ENCODE results near the gene LCA5.
"Not testable (repeated sequence)": the region's sequence is repeated elsewhere in the genome, so short reads cannot be mapped to it uniquely, and the experiment has no call there.

LCA5 gene

DNA sequence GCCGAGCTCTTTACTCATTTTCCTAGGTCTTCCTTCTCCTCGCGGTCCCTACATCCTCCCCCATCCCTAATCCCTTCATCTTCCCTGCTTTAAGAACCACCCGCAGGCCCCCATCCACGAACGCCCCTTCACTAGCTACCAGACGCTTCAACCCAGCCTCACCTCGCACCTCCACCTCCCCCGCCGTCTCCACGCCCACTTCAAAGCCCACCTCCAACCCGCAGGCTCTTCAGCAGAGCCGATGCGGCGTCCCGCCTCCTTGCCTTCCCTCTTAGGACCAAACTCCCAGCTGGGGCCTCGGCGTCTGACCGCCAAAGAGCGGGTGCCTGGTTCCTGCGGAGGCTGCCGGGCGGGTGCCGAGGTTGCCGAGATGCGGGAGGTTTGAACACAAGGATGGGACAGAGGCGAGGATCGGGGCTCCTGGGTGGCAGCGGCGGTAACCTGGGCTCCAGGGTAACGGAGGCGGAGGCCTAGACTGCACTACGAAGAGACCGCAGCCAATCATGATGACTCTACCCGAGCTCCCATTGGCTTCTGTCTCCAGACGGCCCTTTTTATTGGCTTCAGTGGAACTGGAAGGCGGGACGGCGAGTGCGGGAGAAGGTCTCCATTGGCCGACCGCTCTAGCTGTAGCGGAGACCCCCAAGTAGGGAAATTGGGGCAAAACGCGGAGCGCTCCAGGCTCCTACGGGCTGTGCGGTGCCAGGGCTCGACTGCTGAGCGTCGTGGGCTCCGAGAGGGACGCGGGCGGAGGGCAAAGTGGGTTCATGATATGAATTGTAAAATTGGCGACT, at the start of gene LCA5:
TSS of gene LCA5 (minus strand) at position 477 of the 794 bp plus-strand sequence. CDS start 18,536 bp downstream, outside the sequence.
- peak; percentile 69 for DNase-seq

DNA sequence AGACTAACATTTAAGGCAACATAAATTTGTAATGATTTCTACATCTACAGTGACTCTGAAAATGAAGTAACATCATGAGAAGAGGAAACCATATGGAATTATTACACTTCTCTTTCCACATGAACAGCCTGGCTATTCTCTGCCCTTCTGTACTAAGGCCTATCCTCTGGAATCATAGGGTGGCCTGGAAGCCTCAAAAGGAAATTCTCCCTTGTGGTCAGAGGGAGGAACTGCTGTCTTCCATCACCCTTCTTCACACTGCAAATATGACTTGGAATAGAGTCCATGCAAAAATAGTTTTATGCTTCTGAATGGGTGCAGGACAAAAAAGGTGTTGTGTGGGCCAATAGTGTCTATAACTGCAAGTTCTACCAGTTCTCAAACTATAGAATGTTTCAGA, 49.3 kb upstream of the LCA5 start:
- no peak for DNase-seq

DNA sequence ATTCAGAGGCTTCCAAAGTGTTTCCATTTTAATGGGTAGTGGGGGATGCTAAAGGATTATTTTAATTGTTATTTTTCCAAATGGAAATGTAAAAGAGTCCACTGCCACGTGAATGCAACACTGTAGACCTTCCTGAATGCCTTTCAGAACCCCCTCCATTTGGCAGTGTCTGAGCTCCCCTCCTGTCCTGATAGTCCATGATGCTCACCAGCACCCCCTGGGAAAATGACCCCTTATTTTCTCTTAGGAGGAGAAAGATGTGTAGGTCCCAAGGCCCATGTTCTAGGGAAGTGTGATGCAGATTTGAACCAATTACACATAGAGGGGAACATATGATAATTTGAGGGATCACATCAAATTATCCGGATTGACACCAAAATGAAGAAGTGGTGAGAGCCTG, 47.1 kb upstream of the LCA5 start:
- no peak for DNase-seq

DNA sequence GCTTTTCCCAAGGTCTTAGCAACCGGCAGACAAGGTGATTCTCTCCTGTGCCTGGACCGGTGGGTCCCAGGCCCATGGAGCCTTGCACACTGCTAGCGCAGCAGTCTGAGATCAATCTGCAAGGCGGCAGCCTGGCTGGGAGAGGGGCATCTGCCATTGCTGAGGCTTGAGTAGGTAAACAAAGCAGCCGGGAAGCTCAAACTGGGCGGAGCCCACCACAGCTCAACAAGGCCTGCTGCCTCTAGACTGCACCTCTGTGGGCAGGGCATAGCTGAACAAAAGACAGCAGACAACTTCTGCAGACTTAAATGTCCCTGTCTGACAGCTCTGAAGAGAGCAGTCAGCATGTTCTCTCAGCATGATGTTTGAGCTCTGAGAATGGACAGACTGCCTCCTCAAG, 40.7 kb upstream of the LCA5 start:
- not testable (repeated sequence) for DNase-seq

DNA sequence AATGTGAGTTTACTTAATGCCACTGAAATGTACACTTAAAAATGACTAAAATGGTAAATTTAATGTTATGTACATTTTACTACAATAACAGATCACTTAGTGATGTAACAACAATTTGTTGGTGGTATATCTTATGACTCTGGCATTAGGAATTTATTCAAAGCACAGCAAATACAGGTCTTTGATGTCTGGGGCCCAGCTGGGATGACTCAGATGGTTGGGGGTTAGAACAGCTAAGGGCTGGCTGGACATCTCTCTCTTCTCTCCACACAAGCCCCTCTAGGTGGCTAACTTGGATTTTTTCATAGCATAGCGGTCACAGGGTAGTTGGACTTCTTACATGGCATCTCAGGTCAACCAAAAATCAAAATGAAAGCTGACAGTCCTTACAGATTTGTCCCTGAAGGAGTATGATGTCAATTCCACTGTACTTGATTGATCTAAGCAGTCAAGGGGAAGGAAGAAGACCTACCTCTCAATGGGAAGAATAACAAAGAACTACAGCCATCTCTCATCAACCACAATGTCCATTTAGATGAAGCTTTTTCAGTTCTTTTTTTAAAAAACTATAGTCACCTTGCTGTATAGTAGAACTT, 37.5 kb upstream of the LCA5 start:
- DNase-seq = no peak

DNA sequence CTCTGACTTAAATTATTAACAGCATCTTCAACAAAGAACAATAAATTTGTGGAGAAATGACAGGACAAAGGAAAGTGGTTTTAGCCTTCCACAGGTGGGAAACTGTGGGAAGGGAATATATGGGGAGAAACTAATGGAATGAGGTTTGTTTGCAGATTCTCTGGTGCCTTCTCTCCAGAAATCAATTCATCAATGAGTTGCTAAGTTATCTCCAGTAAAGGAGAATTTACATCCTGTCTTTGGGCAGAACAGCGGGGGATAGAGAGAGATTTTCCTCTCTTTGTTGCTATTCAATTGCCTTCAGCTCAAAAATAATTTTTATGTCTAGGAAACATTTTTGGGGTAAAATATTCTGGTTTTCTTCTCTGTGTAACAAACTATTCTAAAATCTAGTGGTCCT, 36.9 kb upstream of the LCA5 start:
- no peak for DNase-seq

DNA sequence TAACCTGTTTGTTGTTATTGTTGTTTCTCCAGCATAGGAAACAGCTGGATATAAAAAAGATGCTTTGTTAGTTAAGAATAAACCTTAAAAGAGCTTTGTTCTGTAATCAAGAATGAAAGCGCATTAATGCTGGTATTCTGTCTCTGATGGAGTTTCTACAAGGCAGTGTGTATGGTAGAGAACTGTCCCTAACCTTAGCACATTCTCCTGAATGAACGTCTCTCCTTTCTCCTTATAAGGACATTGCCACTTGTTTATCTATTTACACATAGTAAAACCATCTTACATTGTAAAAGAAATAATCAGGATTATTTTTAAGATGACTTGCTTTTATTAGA, 33.8 kb upstream of the LCA5 start:
- no peak for DNase-seq

DNA sequence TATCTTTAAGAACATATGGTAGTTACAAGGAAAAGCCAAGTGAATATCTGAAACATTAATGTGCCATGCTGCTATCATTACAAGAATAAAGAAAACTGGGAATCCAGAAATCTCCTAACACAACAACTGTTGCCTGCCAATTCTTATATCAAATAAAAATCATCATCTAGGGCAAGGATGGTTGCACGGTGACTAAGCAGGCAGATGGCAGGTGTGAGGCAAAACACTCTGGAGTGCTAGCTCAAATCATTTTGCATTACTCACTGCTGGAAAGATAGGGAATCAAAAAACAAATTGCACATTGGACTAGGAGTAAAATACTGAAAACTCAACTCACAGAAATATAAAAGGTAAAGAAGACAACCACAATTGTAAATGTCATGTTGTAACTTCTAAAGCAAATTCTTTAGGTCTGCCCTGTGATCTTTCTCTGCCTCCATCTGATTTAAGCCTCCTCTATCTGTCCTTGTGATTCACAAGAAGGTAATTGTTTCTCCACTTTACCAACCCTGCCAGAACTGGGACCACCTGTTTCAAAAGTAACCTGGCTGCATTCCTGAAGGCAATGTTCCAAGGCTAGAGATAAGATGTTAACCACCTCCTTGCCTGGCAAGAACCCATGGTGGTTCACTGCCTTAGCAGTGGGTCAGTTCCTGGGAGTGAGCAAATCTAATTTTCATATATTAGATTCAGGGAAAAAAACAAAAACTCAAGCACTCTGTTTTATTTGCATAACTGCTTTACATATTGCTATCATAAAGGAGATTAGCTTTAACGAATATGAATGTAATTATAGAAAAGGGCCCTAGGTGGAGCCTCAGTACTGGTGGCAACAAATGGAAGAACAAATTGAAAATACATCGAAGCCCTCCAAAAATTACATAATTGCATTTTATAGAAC, 33.1 kb upstream of the LCA5 start:
- DNase-seq = no peak

DNA sequence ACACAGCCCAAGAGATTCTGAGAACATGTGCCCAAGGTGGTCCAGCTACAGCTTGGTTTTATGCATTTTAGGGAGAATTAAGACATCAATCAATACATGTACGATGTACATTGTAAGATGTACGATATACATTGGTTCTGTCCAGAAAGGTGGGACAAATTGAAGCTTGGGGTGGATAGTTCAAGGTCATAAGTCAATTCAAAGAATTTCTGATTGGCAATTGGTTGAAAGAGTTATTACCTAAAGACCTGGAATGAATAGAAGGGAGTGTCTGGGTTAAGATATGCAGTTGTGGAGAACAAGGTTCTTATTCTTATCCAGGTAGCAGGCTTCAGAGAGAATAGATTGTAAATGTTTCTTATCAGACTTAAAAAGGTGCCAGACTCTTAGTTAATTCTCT, 31.8 kb upstream of the LCA5 start:
- no peak for DNase-seq

DNA sequence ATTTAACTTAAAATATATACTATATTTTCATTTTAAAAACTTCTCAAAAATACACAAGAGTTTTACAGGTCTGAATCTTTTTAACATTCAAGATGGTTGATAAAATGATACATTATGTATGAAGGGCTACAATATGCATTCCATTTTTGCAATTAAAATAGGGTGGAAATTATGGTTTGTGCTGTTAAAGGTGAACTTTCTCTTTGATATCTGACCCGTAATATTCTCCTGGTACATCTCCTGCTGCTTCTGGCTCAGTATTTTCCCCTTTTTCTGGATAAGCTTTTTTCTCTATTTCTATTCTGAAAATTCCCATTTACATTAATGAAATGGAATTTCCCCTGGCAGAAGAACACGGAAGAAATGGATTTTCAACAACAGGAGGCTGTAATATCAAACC, 27.4 kb upstream of the LCA5 start:
- DNase-seq = no peak

DNA sequence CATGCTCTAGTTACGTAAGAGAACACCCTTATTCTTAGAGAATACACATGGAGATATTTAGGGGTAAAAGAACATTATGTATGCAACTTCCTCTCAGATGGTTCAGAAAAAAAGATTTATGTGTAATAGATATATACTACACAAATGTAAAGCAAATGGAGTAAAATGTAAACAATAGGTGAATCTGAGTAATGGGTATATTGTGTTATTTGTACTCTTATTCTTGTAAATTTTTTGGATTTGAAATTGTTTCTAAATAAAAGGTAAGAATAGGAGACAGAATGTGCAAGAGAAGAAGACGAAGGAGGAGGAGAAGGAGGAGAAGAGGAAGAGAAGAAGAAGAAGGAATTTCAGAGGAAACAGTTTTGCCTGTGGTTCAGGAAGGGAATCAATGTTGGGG, 22.5 kb upstream of the LCA5 start:
- no peak for DNase-seq

DNA sequence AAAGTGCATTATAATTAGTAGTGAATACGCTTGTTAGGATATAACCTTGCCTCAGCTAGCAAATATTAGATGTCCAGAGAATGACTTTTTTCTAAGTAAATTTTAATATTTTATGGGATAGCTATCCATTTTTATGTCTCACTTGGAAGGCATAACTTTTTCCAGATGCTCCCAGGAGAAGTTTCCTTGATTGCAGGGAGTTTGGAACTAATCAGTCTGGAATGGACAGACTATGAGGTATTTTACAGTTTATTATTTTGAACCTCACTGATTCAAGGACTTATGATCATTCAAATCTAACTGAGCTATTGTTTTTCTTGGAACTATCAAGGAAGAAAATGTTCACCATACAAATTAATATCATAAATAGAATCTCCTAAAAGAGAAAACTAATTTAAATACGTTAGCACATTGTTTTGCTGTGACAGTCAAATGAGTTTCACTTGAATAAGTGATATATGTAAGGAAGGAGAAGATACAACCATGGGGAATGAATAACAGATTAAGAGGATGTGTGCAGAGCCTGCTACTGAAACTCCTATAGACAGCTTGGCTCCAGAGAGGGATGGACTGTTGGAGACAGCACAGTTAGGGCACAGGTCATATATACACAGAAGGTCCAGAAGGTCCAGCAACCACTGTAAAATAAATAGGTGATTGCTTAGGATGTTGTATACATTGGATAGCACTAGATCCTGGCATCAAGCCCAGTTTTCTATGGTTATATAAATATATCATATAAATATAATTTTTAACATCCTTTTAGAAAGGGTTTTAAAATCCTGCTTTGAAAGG, 20.6 kb upstream of the LCA5 start:
- DNase-seq = no peak

DNA sequence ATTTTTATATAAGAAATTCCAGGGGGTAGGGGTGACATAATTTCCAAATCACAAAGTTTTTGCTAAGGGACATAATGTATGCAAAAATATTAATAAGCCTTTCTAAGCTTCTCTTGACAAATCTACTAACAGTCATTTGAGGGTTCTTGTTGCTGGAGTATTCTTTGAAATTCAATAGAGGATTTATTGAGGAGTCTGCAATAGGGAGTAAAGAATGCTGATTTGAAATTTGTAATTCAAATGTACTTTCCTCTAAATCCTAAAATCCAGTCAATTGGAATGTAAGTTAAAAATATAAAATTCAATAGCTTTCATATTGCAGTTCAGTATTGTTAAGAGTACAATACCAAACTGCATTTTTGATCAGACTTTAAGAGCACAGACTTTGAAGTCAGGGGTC, 17.1 kb upstream of the LCA5 start:
- no peak for DNase-seq

DNA sequence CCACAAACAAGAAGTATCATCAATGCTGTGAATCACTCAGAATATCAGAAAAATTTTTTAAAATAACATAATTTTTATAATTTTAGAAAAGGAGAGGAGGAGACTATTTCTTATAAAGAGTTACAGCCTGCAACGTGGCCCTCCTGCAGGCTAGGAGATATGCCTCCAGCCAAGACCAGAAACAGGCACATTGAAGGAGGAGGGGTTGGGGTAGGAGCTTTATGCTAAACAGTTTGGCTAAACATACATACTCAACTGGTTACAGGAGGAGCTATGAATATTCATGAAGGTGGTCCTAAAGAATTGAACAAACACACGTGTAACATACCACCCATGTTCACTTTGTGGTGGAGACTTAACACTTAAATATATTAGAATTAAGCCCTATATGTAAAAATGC, 14.2 kb upstream of the LCA5 start:
- DNase-seq = no peak

DNA sequence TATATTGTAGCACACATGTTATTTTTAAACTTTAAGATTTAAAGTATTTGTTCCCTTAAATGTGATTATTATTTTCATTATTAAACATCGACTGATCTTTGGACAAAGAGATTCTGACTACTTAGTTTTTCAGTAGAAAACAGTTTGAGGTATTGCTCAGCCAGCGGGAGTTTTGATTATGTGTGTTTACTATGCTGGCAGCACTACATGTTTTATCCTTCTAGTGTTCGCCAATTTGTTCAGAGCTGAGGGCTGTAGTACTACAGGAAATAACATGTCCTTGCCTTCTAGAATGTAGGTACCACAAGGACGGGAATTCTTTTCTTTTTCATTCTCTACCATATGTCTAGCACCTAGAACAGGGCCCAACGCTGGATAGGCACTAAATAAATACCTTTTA, 11.1 kb upstream of the LCA5 start:
- DNase-seq = no peak

DNA sequence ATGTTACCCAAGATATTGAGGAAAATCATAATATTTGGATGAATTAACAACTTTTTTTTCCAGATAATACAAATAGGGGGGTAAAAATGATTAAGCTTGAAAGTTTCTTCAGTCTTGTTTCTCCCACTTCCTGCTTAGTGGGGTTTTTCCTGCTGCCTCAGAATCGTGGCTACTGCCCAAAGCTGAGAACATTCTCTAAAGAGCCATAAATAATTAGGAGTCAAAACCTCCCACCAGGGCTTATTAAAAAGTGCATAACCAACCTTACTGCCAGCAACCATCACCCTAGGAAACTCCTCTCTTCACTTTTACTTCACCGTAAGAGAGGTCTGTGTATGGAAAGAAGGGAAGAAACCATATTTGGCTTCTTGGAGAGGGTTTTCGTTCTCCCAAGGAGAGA, 9.0 kb upstream of the LCA5 start:
- no peak for DNase-seq

DNA sequence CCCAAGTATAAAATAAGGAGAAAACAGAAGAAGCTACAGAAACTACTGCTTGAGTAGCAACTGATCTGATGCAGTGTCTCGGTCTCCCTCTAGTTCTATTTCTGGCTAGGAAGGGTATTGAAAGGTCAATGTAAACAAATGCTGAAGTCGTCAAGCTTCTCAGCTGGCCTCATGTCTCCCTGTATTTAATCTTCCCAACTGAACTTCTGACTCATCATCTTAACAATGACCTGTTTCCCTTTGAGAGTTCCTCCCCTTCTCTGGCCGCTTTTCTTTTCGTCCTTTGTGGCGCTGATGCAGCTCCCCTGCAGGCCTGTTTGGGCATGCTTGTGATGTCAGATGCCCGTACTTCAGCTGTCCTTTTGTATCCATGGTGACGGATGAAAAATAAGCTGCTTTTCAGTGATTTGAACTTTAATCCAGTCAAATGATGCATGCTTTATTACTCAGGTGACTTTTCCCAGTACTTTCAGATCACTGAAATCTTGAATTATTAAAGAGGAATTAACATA, 7.8 kb upstream of the LCA5 start:
- no peak for DNase-seq

DNA sequence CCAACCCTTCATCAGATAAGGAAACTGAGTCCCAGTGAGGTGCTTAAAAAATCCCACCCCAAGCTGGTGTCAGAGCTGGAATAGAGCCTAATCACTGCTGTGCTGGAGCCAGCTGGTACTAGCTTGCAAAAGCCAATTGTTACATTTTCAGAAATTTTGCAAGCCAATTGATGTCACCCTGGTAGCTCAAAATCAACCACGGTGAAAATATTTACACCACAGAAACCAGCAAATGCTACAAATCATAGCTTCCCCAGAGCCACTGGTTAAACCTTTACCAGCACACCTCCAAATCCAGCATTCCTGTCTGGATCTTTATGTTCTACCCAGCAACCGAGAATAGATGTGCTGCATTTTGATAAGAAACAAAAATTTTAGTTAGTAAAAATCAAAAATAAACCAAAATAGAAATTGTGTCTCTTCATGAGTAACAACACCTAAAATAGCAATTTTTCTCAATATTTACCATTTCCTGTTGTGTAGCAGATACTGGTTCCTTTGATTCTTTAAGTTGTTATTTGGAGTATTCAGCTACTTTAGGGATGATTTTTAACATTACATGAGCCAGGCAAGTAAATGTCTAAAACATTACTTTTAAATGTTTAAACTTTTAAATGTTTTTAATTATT, 7.2 kb upstream of the LCA5 start:
- DNase-seq = no peak

DNA sequence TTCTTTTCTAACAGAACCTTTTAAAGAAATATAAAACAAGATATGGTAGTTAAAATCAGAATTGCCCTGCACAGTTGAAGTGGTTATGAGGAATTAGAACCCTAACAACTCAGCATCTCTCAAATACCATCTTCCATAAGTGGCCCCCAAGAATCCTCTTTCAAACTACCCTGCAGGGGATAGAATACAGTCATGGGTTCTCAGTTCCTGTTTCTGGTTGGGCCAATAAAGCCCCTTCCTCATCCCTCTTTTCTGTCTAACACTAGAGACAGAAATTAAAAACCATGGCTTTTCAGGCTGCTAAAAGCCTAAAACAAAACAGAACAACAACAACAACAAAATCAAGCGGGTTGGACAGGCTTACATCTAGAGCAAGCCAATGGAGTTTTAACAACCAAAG, 6.7 kb upstream of the LCA5 start:
- no peak for DNase-seq

DNA sequence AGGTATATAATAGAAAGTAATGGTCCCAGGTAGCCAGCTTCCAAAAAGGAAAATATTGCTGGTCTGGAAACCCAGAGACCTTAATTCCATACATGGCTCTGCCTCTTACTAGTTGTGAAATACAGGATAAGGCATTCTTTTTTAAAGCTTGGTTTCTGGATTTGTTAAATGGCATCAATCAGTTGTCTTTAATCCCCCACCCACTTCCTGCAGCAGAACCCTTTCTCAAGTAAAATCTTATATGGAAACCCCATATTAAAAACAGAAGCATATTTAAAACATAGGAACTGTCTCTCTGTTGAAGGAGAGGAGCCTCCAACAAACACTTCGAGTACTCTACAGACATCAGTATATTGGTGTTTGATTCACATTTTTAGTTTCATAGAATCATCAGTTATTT, 6.2 kb upstream of the LCA5 start:
- no peak for DNase-seq

DNA sequence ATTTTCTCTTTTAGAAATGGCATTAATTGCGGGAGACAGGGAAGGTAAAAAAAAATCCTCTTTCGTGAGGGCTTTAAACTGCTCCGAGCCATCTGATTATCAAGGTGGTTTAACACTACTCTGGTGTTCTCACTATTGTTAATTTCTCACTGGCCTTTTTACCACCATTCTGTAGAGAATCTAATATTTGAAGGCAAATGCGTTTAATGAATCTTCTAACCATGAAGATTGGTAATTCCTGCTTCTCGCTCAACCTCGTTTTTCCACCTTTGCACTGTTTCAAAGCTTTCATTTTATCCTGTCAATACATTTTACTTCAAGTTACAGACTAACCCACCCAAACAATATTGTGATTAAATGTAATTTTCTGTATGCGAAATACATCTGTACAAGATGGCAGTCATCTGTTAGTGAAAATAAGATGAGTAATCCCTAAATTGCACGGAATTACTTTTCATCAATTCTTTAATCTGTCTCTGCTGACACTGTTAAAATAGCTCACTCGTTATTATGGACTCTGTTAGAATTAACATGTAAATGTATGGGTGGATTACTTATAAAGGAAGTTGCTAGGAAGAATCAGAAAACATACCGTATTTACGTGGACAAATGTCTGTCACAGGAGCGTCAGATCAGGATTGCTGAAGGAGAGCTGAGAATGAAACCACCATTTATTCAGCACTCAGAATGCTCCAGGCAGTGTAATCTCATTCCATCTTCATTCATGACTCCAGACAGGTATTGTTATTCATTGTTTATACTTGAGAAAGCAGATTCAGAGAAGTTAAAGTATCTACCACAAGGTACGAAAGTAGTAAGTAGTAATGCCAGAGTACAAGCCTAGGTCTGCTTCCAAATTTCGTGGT, 1.1 kb upstream of the LCA5 start:
- no peak for DNase-seq

DNA sequence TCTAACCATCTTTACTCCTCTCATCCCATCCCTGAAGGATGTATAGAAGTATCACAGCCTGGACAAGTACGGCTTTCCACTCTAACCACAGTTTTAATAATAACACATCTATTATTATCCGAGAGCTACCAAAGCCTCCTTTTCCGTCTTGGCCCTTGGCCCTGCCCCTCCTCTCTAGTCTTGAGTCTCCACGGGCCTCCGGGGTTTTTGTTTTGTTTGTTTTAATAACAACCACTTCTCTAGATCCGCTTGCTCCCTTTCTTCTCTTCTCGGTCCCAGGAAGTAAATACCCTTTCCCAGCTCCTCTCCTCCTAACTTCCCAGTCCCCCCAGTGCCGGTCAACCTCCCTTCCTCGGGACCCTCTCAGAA, 661 bp downstream of the LCA5 start:
- DNase-seq = no peak

All from activated CD4-positive, alpha-beta T cell treated with anti-CD3 and anti-CD28 coated beads, Interleukin-2, amount 50 U/mL, for 1 hour (primary cell).